Fibroblast of skin of left biceps (primary cell): ENCODE results near the gene DPH5.
A peak's percentile ranks its signal among the peaks of the same experiment; 100 is the strongest.
"Not testable (repeated sequence)": the region's sequence is repeated elsewhere in the genome, so short reads cannot be mapped to it uniquely, and the experiment has no call there.

Experiments used
- DNase-seq, 2 experiments: peaks; one replicate each; pipeline ENCODE4 v3.0.0-alpha.2; 2013; ENCODE audit warnings: low read depth in 2 of 2

DPH5 gene

GRCh38 chr1:101025657-101026429 lies at the start of gene DPH5:
Gene DPH5, minus strand, starts transcription at chr1:101025784. Its CDS starts 341 bp downstream, at chr1:101025443.
- peak; percentile 77 to 78 for DNase-seq

- DNase-seq: no peak
Measured at GRCh38 chr1:101073836-101074235, 48.3 kb upstream of the DPH5 start.

GRCh38 chr1:101071470-101071891 lies 45.9 kb upstream of the DPH5 start:
- no peak for DNase-seq

GRCh38 chr1:101069158-101069557 lies 43.6 kb upstream of the DPH5 start:
- no peak for DNase-seq

- not testable (repeated sequence) for DNase-seq
Measured at GRCh38 chr1:101066937-101067335, 41.4 kb upstream of the DPH5 start.

- no peak for DNase-seq
Measured at GRCh38 chr1:101066260-101066936, 40.8 kb upstream of the DPH5 start.

GRCh38 chr1:101065575-101065974 lies 40.0 kb upstream of the DPH5 start:
- no peak for DNase-seq

GRCh38 chr1:101064697-101065096 lies 39.1 kb upstream of the DPH5 start:
- no peak for DNase-seq

- no peak for DNase-seq
Measured at GRCh38 chr1:101060992-101061391, 35.4 kb upstream of the DPH5 start.

- DNase-seq: no peak
Measured at GRCh38 chr1:101059945-101060542, 34.5 kb upstream of the DPH5 start.

- no peak for DNase-seq
Measured at GRCh38 chr1:101055623-101056022, 30.0 kb upstream of the DPH5 start.

- no peak for DNase-seq
Measured at GRCh38 chr1:101051688-101052638, 26.4 kb upstream of the DPH5 start.

GRCh38 chr1:101050869-101051268 lies 25.3 kb upstream of the DPH5 start:
- DNase-seq: no peak

- no peak for DNase-seq
Measured at GRCh38 chr1:101044749-101045148, 19.2 kb upstream of the DPH5 start.

GRCh38 chr1:101044259-101044658 lies 18.7 kb upstream of the DPH5 start:
- DNase-seq: no peak

- DNase-seq: peak in 1 of 2 experiments; percentile 17
Measured at GRCh38 chr1:101043776-101044175, 18.2 kb upstream of the DPH5 start.

GRCh38 chr1:101041300-101041699 lies 15.7 kb upstream of the DPH5 start:
- DNase-seq: no peak

- DNase-seq: no peak
Measured at GRCh38 chr1:101040666-101041065, 15.1 kb upstream of the DPH5 start.

- no peak for DNase-seq
Measured at GRCh38 chr1:101039245-101039644, 13.7 kb upstream of the DPH5 start.

- no peak for DNase-seq
Measured at GRCh38 chr1:101037316-101037715, 11.7 kb upstream of the DPH5 start.

- no peak for DNase-seq
Measured at GRCh38 chr1:101033017-101033416, 7.4 kb upstream of the DPH5 start.

GRCh38 chr1:101032129-101032528 lies 6.5 kb upstream of the DPH5 start:
- DNase-seq: not testable (repeated sequence)
